ENCODE data around the gene FAT3.

- no peak for TF ChIP-seq CTCF (IDR thresholded peaks at IDR 0.05; ENCODE audit: low read length)
- no peak for TF ChIP-seq EZH2phosphoT487 (IDR thresholded peaks at IDR 0.05; ENCODE audit: low read length)
These were observed 19.9 kb upstream of the FAT3 start for GRCh38 chr11:92204731-92205130.
